SK-N-SH treated with all-trans-retinoic acid at 6 μM for 48 hours (cell line): ENCODE measurements around the gene CMC1.

Source experiments
- ATAC-seq: fragments of 200-7000 bp; cut with Tn5 transposase; 3 replicates; pipeline ENCODE4 v1.9.1; 2020; ENCODE audit warnings: mild to moderate bottlenecking, moderate library complexity
- ARNTL ChIP-seq: fragments of 450-650 bp; formaldehyde crosslinking; IDR thresholded peaks from 2 replicates; pipeline ENCODE4 v1.5.0; 2020; ENCODE audit warnings: low read depth, mild to moderate bottlenecking, moderate library complexity, borderline replicate concordance
- CSDC2 ChIP-seq: fragments of 250-450 bp; sonication (Bioruptor Pico); IDR thresholded peaks from 2 replicates; pipeline ENCODE4 v1.5.0; 2020; ENCODE audit warnings: mild to moderate bottlenecking, moderate library complexity
- ESRRG ChIP-seq: fragments of 250-450 bp; sonication (Bioruptor Pico); IDR thresholded peaks from 2 replicates; pipeline ENCODE4 v1.6.1; 2021; ENCODE audit warnings: mild to moderate bottlenecking
- GLIS3 ChIP-seq: fragments of 250-450 bp; sonication (Bioruptor Pico); IDR thresholded peaks from 2 replicates; pipeline ENCODE4 v1.5.0; 2020; ENCODE audit warnings: mild to moderate bottlenecking, moderate library complexity
- PPARA ChIP-seq: fragments of 250-450 bp; sonication (Bioruptor Pico); IDR thresholded peaks from 2 replicates; pipeline ENCODE4 v1.5.0; 2020; ENCODE audit warnings: mild to moderate bottlenecking, borderline replicate concordance
- RARB ChIP-seq: fragments of 250-450 bp; sonication (Bioruptor Pico); IDR thresholded peaks from 2 replicates; pipeline ENCODE4 v1.8.0; 2021; ENCODE audit warnings: mild to moderate bottlenecking, moderate library complexity
- SNAI2 ChIP-seq: fragments of 250-450 bp; sonication (Bioruptor Pico); IDR thresholded peaks from 2 replicates; pipeline ENCODE4 v1.5.0; 2020; ENCODE audit warnings: mild to moderate bottlenecking, moderate library complexity
- TCF4 ChIP-seq: fragments of 250-450 bp; sonication (Bioruptor Pico); IDR thresholded peaks from 2 replicates; pipeline ENCODE4 v1.8.0; 2021; ENCODE audit warnings: mild to moderate bottlenecking, moderate library complexity, borderline replicate concordance
- TOX ChIP-seq: fragments of 250-450 bp; sonication (Bioruptor Pico); IDR thresholded peaks from 2 replicates; pipeline ENCODE4 v1.8.0; 2021; ENCODE audit warnings: mild to moderate bottlenecking, moderate library complexity, borderline replicate concordance
- ZFP30 ChIP-seq: fragments of 450-650 bp; formaldehyde crosslinking; IDR thresholded peaks from 2 replicates; pipeline ENCODE4 v1.5.0; 2022; ENCODE audit warnings: mild to moderate bottlenecking, moderate library complexity
- ZNF565 ChIP-seq: fragments of 450-650 bp; formaldehyde crosslinking; conservative IDR thresholded peaks from 2 replicates; pipeline ENCODE4 v1.5.0; 2020; ENCODE audit warnings: low read depth, mild to moderate bottlenecking, moderate library complexity
- ZNF70 ChIP-seq: fragments of 450-650 bp; formaldehyde crosslinking; IDR thresholded peaks from 2 replicates; pipeline ENCODE4 v1.5.0; 2020; ENCODE audit warnings: mild to moderate bottlenecking, moderate library complexity
- ZNF8 ChIP-seq: fragments of 450-650 bp; formaldehyde crosslinking; IDR thresholded peaks from 2 replicates; pipeline ENCODE4 v1.5.0; 2020; ENCODE audit warnings: mild to moderate bottlenecking, moderate library complexity
- TF ChIP-seq, protein P1 (sequence below): fragments of 250-450 bp; sonication (Bioruptor Pico); IDR thresholded peaks from 2 replicates; pipeline ENCODE4 v1.5.1; 2020; ENCODE audit warnings: low read depth, mild to moderate bottlenecking, moderate library complexity
- TF ChIP-seq, protein P2 (sequence below): fragments of 250-450 bp; sonication (Bioruptor Pico); IDR thresholded peaks from 2 replicates; pipeline ENCODE4 v1.8.0; 2021; ENCODE audit warnings: low read depth, mild to moderate bottlenecking, moderate library complexity, borderline replicate concordance
- TF ChIP-seq, protein P3 (sequence below): fragments of 250-450 bp; sonication (Bioruptor Pico); IDR thresholded peaks from 2 replicates; pipeline ENCODE4 v1.5.1; 2021; ENCODE audit warnings: mild to moderate bottlenecking, moderate library complexity
- TF ChIP-seq, protein P4 (sequence below): fragments of 250-450 bp; sonication (Bioruptor Pico); IDR thresholded peaks from 2 replicates; pipeline ENCODE4 v1.5.0; 2020; ENCODE audit warnings: mild to moderate bottlenecking, moderate library complexity
- TF ChIP-seq, protein P5 (sequence below): fragments of 250-450 bp; sonication (Bioruptor Pico); IDR thresholded peaks from 2 replicates; pipeline ENCODE4 v1.8.0; 2020; ENCODE audit warnings: mild to moderate bottlenecking, moderate library complexity, borderline replicate concordance

Gene CMC1

DNA sequence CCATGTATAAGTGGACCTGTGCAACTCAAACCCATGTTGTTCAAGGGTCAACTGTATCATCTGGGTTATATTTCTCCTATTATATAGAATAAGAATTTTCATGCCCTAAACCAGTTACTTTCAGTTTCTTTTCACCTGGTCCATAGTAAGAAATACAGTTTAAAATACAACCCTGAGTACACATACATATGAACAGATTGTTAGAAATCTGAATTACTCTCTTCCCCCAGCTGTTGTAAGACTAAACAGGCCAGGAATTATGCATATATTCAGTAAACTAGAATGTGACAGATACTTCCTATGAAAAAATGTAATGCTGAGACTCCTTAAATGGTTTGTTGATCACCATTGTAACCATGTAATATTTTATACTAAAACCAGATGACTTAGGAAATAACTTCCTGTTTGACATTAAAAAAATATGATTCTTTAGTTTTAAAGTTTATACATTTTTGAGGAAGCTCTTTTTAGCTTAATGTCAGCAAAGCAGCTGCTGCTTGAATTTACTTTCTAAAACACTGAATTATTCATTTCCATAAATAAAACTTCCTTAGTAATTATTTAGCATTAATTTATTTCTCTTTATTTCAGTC, 54.6 kb downstream of the CMC1 start:
- TF ChIP-seq TOX (no peak), TCF4 (CRISPR knock-in tag) (no peak), SNAI2 (CRISPR knock-in tag) (no peak), ZNF8 (CRISPR knock-in tag) (no peak), ZNF70 (CRISPR knock-in tag) (no peak)
- TF ChIP-seq, protein P1, sequence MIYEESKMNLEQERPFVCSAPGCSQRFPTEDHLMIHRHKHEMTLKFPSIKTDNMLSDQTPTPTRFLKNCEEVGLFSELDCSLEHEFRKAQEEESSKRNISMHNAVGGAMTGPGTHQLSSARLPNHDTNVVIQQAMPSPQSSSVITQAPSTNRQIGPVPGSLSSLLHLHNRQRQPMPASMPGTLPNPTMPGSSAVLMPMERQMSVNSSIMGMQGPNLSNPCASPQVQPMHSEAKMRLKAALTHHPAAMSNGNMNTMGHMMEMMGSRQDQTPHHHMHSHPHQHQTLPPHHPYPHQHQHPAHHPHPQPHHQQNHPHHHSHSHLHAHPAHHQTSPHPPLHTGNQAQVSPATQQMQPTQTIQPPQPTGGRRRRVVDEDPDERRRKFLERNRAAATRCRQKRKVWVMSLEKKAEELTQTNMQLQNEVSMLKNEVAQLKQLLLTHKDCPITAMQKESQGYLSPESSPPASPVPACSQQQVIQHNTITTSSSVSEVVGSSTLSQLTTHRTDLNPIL, result no peak
- ATAC-seq, result peak; percentile 48

DNA sequence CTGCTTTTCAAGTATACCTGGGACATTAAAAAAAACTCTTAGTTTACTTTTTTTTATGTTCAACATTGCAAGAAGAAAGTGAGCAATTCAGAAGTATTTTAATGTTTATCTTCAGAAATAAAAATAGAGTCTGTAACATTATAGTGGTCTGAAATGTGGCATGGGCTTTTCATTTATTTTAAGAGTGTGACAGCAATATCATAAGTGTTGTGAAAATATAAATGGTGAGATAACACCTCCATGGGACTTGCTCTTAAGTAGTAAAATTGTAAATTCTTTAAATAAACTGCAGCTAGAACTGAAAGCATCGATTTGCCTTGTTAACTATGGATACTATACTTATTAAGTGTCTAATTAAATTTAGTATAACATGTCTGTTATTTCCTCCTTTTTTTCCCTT, 58.3 kb downstream of the CMC1 start:
- ATAC-seq, result no peak
- no peak for TF ChIP-seq PPARA (CRISPR knock-in tag)

DNA sequence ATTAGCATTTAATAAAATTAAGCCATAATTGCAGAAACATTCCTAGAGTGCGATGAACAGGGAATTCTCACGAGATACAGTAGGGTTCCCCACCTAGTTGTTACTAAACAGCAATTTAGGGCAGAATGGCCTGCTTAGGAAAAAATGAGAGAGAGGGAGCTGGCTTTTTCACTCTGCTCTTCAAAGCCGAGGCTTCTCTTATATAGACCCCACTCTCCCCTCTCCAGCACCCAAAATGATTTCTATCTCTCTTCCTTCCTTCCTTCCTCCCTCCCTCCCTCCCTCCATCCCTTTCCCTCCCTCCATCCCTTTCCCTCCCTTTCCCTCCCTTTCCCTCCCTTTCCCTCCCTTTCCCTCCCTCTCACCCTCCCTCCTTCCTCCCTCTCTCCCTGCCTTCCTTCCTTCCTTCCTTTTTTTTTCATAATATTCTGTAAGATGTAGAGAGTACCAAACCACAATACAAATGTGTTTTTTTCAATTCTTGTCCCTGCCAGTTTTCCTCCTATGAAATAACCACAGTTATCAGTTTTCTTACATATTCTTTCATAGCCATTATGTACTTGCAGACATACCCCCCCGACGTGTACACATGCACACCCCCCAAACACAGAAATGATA, 59.0 kb downstream of the CMC1 start:
- TF ChIP-seq ARNTL (CRISPR knock-in tag) (no peak), GLIS3 (no peak), ZFP30 (CRISPR knock-in tag) (no peak), CSDC2 (CRISPR knock-in tag) (no peak), ZNF8 (CRISPR knock-in tag) (no peak), SNAI2 (CRISPR knock-in tag) (no peak), TOX (no peak), RARB (CRISPR knock-in tag) (no peak), ZNF565 (CRISPR knock-in tag) (no peak), PPARA (CRISPR knock-in tag) (no peak), ESRRG (CRISPR knock-in tag) (no peak)
- TF ChIP-seq, protein P2, sequence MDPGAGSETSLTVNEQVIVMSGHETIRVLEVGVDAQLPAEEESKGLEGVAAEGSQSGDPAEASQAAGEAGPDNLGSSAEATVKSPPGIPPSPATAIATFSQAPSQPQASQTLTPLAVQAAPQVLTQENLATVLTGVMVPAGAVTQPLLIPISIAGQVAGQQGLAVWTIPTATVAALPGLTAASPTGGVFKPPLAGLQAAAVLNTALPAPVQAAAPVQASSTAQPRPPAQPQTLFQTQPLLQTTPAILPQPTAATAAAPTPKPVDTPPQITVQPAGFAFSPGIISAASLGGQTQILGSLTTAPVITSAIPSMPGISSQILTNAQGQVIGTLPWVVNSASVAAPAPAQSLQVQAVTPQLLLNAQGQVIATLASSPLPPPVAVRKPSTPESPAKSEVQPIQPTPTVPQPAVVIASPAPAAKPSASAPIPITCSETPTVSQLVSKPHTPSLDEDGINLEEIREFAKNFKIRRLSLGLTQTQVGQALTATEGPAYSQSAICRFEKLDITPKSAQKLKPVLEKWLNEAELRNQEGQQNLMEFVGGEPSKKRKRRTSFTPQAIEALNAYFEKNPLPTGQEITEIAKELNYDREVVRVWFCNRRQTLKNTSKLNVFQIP (CRISPR knock-in tag), result no peak
- TF ChIP-seq, protein P3, sequence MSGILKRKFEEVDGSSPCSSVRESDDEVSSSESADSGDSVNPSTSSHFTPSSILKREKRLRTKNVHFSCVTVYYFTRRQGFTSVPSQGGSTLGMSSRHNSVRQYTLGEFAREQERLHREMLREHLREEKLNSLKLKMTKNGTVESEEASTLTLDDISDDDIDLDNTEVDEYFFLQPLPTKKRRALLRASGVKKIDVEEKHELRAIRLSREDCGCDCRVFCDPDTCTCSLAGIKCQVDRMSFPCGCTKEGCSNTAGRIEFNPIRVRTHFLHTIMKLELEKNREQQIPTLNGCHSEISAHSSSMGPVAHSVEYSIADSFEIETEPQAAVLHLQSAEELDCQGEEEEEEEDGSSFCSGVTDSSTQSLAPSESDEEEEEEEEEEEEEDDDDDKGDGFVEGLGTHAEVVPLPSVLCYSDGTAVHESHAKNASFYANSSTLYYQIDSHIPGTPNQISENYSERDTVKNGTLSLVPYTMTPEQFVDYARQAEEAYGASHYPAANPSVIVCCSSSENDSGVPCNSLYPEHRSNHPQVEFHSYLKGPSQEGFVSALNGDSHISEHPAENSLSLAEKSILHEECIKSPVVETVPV (CRISPR knock-in tag), result no peak
- TF ChIP-seq, protein P4, sequence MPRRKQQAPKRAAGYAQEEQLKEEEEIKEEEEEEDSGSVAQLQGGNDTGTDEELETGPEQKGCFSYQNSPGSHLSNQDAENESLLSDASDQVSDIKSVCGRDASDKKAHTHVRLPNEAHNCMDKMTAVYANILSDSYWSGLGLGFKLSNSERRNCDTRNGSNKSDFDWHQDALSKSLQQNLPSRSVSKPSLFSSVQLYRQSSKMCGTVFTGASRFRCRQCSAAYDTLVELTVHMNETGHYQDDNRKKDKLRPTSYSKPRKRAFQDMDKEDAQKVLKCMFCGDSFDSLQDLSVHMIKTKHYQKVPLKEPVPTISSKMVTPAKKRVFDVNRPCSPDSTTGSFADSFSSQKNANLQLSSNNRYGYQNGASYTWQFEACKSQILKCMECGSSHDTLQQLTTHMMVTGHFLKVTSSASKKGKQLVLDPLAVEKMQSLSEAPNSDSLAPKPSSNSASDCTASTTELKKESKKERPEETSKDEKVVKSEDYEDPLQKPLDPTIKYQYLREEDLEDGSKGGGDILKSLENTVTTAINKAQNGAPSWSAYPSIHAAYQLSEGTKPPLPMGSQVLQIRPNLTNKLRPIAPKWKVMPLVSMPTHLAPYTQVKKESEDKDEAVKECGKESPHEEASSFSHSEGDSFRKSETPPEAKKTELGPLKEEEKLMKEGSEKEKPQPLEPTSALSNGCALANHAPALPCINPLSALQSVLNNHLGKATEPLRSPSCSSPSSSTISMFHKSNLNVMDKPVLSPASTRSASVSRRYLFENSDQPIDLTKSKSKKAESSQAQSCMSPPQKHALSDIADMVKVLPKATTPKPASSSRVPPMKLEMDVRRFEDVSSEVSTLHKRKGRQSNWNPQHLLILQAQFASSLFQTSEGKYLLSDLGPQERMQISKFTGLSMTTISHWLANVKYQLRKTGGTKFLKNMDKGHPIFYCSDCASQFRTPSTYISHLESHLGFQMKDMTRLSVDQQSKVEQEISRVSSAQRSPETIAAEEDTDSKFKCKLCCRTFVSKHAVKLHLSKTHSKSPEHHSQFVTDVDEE, result no peak
- TF ChIP-seq, protein P1, result no peak
- TF ChIP-seq, protein P5, sequence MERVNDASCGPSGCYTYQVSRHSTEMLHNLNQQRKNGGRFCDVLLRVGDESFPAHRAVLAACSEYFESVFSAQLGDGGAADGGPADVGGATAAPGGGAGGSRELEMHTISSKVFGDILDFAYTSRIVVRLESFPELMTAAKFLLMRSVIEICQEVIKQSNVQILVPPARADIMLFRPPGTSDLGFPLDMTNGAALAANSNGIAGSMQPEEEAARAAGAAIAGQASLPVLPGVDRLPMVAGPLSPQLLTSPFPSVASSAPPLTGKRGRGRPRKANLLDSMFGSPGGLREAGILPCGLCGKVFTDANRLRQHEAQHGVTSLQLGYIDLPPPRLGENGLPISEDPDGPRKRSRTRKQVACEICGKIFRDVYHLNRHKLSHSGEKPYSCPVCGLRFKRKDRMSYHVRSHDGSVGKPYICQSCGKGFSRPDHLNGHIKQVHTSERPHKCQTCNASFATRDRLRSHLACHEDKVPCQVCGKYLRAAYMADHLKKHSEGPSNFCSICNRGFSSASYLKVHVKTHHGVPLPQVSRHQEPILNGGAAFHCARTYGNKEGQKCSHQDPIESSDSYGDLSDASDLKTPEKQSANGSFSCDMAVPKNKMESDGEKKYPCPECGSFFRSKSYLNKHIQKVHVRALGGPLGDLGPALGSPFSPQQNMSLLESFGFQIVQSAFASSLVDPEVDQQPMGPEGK (CRISPR knock-in tag), result no peak
- ATAC-seq, result no peak
